Prostate gland (tissue), 2 donors: Measurements from ENCODE around the gene RBM44.

Source experiments
- POLR2A ChIP-seq: fragments of 450-650 bp; IDR thresholded peaks from one replicate; pipeline ENCODE4 v1.6.1; 2016; ENCODE audit warnings: antibody characterized with exemption, mild to moderate bottlenecking
- TF ChIP-seq, protein P1 (sequence below), 4 experiments: fragments of 200-600 bp in 2 of 4; fragments of 450-650 bp in 2 of 4; sonication (generic) in 2 of 4; IDR thresholded peaks; 1 replicate in 3 of 4; 2 replicates in 1 of 4; pipeline ENCODE4 v1.5.1; 2016 to 2019; ENCODE audit warnings: antibody characterized with exemption in 4 of 4, mild to moderate bottlenecking in 2 of 4, moderate library complexity in 2 of 4

DNA sequence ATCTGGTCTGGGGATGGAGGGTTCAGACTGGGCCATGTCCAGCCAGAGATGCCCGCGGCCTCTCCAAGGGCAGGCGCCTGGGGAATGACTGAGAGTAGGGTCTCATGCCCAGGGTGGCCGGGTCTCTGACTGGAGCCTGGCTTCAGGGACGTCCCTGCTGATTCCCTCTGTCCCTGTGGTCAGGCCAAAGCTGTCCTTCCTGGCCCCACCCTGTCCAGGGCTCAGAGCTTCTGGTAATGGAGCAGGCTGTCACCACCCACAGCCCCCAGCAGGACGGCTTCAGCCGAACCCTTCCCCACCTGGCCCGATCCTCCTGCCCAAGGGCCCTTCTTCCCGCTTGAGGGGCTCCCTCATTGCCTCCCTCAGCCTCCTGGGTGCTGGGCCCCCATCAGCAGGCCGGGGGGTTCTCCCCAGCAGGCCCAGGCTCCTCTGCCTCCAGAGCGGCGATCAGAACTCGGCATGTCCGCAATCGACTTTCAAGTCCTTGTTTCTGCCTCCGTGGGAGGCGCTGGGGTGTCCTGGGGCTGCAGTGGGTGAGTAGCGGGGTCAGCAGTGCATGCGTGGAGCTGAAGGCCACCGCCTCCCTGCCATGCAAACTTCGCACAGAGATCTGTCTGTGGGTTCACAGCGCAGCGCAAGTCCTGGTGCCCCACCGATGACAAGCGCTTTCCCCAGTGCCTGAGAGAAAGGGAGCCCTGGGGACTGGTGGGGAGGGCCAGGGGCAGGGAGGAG lies 79.2 kb downstream of the RBM44 start:
- TF ChIP-seq, protein P1, sequence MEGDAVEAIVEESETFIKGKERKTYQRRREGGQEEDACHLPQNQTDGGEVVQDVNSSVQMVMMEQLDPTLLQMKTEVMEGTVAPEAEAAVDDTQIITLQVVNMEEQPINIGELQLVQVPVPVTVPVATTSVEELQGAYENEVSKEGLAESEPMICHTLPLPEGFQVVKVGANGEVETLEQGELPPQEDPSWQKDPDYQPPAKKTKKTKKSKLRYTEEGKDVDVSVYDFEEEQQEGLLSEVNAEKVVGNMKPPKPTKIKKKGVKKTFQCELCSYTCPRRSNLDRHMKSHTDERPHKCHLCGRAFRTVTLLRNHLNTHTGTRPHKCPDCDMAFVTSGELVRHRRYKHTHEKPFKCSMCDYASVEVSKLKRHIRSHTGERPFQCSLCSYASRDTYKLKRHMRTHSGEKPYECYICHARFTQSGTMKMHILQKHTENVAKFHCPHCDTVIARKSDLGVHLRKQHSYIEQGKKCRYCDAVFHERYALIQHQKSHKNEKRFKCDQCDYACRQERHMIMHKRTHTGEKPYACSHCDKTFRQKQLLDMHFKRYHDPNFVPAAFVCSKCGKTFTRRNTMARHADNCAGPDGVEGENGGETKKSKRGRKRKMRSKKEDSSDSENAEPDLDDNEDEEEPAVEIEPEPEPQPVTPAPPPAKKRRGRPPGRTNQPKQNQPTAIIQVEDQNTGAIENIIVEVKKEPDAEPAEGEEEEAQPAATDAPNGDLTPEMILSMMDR (IDR thresholded peaks at IDR 0.05): no peak
- TF ChIP-seq POLR2A: no peak
